ENCODE measurements around the gene DUSP8.
"Not testable (repeated sequence)": the region's sequence is repeated elsewhere in the genome, so short reads cannot be mapped to it uniquely, and the experiment has no call there.

Gene DUSP8

GRCh38 chr11:1584661-1585370 lies 12.7 kb upstream of the DUSP8 start, which contains the start of gene KRTAP5-1:
TSS of gene KRTAP5-1 (minus strand) at chr11:1585283. CDS start at chr11:1585249, 34 bp downstream.
- DNase-seq: not testable (repeated sequence)

- DNase-seq: not testable (repeated sequence)
These were observed 10.8 kb upstream of the DUSP8 start for GRCh38 chr11:1582909-1583308.

- DNase-seq: no peak
These were observed 9.9 kb upstream of the DUSP8 start for GRCh38 chr11:1581976-1582375.

GRCh38 chr11:1576825-1577224 lies 4.8 kb upstream of the DUSP8 start:
- DNase-seq: no peak

- DNase-seq: not testable (repeated sequence)
These were observed 3.7 kb upstream of the DUSP8 start for GRCh38 chr11:1575756-1576155.

GRCh38 chr11:1574933-1575242 lies 2.8 kb upstream of the DUSP8 start:
- no peak for DNase-seq

GRCh38 chr11:1574238-1574932 lies 2.3 kb upstream of the DUSP8 start:
- no peak for DNase-seq

- peak; percentile 90 for DNase-seq
These were observed 1.8 kb upstream of the DUSP8 start for GRCh38 chr11:1573903-1574237.

- peak; percentile 51 for DNase-seq
These were observed 1.2 kb upstream of the DUSP8 start for GRCh38 chr11:1573077-1573902.

GRCh38 chr11:1571760-1572196 lies 293 bp downstream of the DUSP8 start:
- DNase-seq: no peak

- DNase-seq: no peak
These were observed 943 bp downstream of the DUSP8 start for GRCh38 chr11:1570896-1571759.

- no peak for DNase-seq
These were observed 1.6 kb downstream of the DUSP8 start for GRCh38 chr11:1570531-1570895.

GRCh38 chr11:1570001-1570453 lies 2.0 kb downstream of the DUSP8 start:
- DNase-seq: no peak

- DNase-seq: no peak
These were observed 2.8 kb downstream of the DUSP8 start for GRCh38 chr11:1569251-1569780.

- no peak for DNase-seq
These were observed 3.6 kb downstream of the DUSP8 start for GRCh38 chr11:1568441-1568911.

GRCh38 chr11:1567721-1568100 lies 4.4 kb downstream of the DUSP8 start:
- no peak for DNase-seq

- no peak for DNase-seq
These were observed 4.9 kb downstream of the DUSP8 start for GRCh38 chr11:1567052-1567720.

- no peak for DNase-seq
These were observed 5.6 kb downstream of the DUSP8 start for GRCh38 chr11:1566381-1567051.

GRCh38 chr11:1565904-1566247 lies 6.2 kb downstream of the DUSP8 start:
- no peak for DNase-seq

- DNase-seq: no peak
These were observed 6.7 kb downstream of the DUSP8 start for GRCh38 chr11:1565173-1565903.
